ENCODE measurements around the gene KCNJ10. TPM values are rescaled to one million over a fixed set of nuclear protein-coding genes. Genes with fewer than 3 reads are reported as not detected.

KCNJ10 gene
- total and polyA plus RNA-seq, 2 of the 13 experiments (the other 11 are each of a cell fraction or from before 2014, with no cell fraction given): 4.4 to 10.3 TPM

- TF ChIP-seq ZC3H13 (CRISPR knock-in tag; IDR thresholded peaks at IDR 0.05) (no peak), ATF7-NPFF (CRISPR knock-in tag; IDR thresholded peaks at IDR 0.05; ENCODE audit: low read depth) (no peak), CBX1 (IDR thresholded peaks at IDR 0.05; ENCODE audit: low read depth) (no peak), ZNF740 (CRISPR knock-in tag; IDR thresholded peaks at IDR 0.05) (0 out of 2 replicates have a peak, but pooled peaks have one; percentile 52), SETDB1 (CRISPR knock-in tag; IDR thresholded peaks at IDR 0.05; ENCODE audit: borderline replicate concordance) (no peak), ZSCAN22 (CRISPR knock-in tag; IDR thresholded peaks at IDR 0.05) (no peak), ZNF879 (CRISPR knock-in tag; IDR thresholded peaks at IDR 0.05) (no peak), ZNF784 (CRISPR knock-in tag; IDR thresholded peaks at IDR 0.05; ENCODE audit: borderline replicate concordance) (no peak), FOXK1 (CRISPR knock-in tag; IDR thresholded peaks at IDR 0.05; ENCODE audit: borderline replicate concordance, low read depth) (peak; percentile 51; the same call in 1 of the 2 replicates), ZNF292 (CRISPR knock-in tag; IDR thresholded peaks at IDR 0.05; ENCODE audit: borderline replicate concordance, low read depth) (no peak), YEATS4 (CRISPR knock-in tag; IDR thresholded peaks at IDR 0.05; ENCODE audit: borderline replicate concordance) (no peak), ADNP (CRISPR knock-in tag; IDR thresholded peaks at IDR 0.05) (no peak), ATF7 (IDR thresholded peaks at IDR 0.05) (no peak), ATF7 (CRISPR knock-in tag; IDR thresholded peaks at IDR 0.05) (no peak; the same call in 1 of the 2 replicates), PRDM15 (CRISPR knock-in tag; IDR thresholded peaks at IDR 0.05) (no peak), ZNF160 (CRISPR knock-in tag; IDR thresholded peaks at IDR 0.05) (no peak), ZNF878 (CRISPR knock-in tag; IDR thresholded peaks at IDR 0.05) (no peak), ZNF205 (CRISPR knock-in tag; IDR thresholded peaks at IDR 0.05) (no peak; the same call in 1 of the 2 replicates), JUND (CRISPR knock-in tag; IDR thresholded peaks at IDR 0.05) (no peak; the same call in 1 of the 2 replicates), AFF4 (CRISPR knock-in tag; IDR thresholded peaks at IDR 0.05) (no peak), NR2F6 (IDR thresholded peaks at IDR 0.05) (peak; percentile 98), NR2F6 (CRISPR knock-in tag; IDR thresholded peaks at IDR 0.05) (peak; percentile 90), KLF13 (CRISPR knock-in tag; IDR thresholded peaks at IDR 0.05) (no peak)
Measured at GRCh38 chr1:160053548-160054365, 16.2 kb downstream of the KCNJ10 start (continued).

Measured in HepG2 (cell line).